Measurements from ENCODE around the gene NID1.

Gene NID1

GRCh38 chr1:236060286-236060685 lies 4.6 kb downstream of the NID1 start:
- no peak for DNase-seq
- TF ChIP-seq CTCF (IDR thresholded peaks at IDR 0.05; ENCODE audit: low read depth, low read length, missing control alignments) = no peak
- Histone ChIP-seq H3K27ac (no peak overlapping the region), H3K4me3 (ENCODE audit: low read depth, low read length) (no peak overlapping the region), H3K36me3 (replicated peaks) (no peaks in the 10 kb centered on the region), H3K27me3 (replicated peaks) (no peaks in the 10 kb centered on the region)
- in situ Hi-C loops (cut with HindIII; ENCODE audit: low pct_ligation_motif_present, low sequenced_read_pairs) = no loop called here

GRCh38 chr1:236059011-236059410 lies 5.9 kb downstream of the NID1 start:
- no peak for TF ChIP-seq CTCF (IDR thresholded peaks at IDR 0.05; ENCODE audit: low read depth, low read length, missing control alignments)
- in situ Hi-C loops (cut with HindIII; ENCODE audit: low pct_ligation_motif_present, low sequenced_read_pairs) = no loop called here
- H3K27me3 ChIP-seq (replicated peaks) = no peaks in the 10 kb centered on the region
- no peak overlapping the region for H3K27ac ChIP-seq
- no peak for DNase-seq
- H3K4me3 ChIP-seq (ENCODE audit: low read depth, low read length) = no peak overlapping the region
- H3K36me3 ChIP-seq (replicated peaks) = no peaks in the 10 kb centered on the region

- no peak for DNase-seq
- TF ChIP-seq CTCF (IDR thresholded peaks at IDR 0.05; ENCODE audit: low read depth, low read length, missing control alignments) = no peak
- Histone ChIP-seq H3K36me3 (replicated peaks) (no peaks in the 10 kb centered on the region), H3K4me3 (ENCODE audit: low read depth, low read length) (no peak overlapping the region), H3K27me3 (replicated peaks) (no peaks in the 10 kb centered on the region), H3K27ac (no peak overlapping the region)
- in situ Hi-C loops (cut with HindIII; ENCODE audit: low pct_ligation_motif_present, low sequenced_read_pairs) = no loop called here
These were observed 6.6 kb downstream of the NID1 start for GRCh38 chr1:236058141-236058934.

- H3K27me3 ChIP-seq (replicated peaks) = no peaks in the 10 kb centered on the region
- H3K27ac ChIP-seq = no peak overlapping the region
- no peak for TF ChIP-seq CTCF (IDR thresholded peaks at IDR 0.05; ENCODE audit: low read depth, low read length, missing control alignments)
- no peaks in the 10 kb centered on the region for H3K36me3 ChIP-seq (replicated peaks)
- no peak overlapping the region for H3K4me3 ChIP-seq (ENCODE audit: low read depth, low read length)
- in situ Hi-C loops (cut with HindIII; ENCODE audit: low pct_ligation_motif_present, low sequenced_read_pairs) = no loop called here
- DNase-seq = no peak
These were observed 7.3 kb downstream of the NID1 start for GRCh38 chr1:236057546-236057945.

- in situ Hi-C loops (cut with HindIII; ENCODE audit: low pct_ligation_motif_present, low sequenced_read_pairs) = no loop called here
- no peak for TF ChIP-seq CTCF (IDR thresholded peaks at IDR 0.05; ENCODE audit: low read depth, low read length, missing control alignments)
- no peak overlapping the region for H3K27ac ChIP-seq
- peaks cover 4% of the 10 kb centered on the region for H3K36me3 ChIP-seq (replicated peaks)
- H3K4me3 ChIP-seq (ENCODE audit: low read depth, low read length) = no peak overlapping the region
- DNase-seq = no peak
- H3K27me3 ChIP-seq (replicated peaks) = no peaks in the 10 kb centered on the region
These were observed 12.5 kb downstream of the NID1 start for GRCh38 chr1:236052232-236052993.

Data from brain microvascular endothelial cell (primary cell).